K562 (cell line): ENCODE results near the gene SLX4IP. TPM values are rescaled to one million over a fixed set of nuclear protein-coding genes. Genes with fewer than 3 reads are reported as not detected.
A peak's percentile ranks its signal among the peaks of the same experiment; 100 is the strongest.

ENCODE experiments used
- ATAC-seq: fragments of 200-7000 bp; cut with Tn5 transposase; 3 replicates; pipeline ENCODE4 v1.9.1; 2020; ENCODE audit warnings: moderate library complexity
- BruUV-seq: library from RNA; stranded (reverse); fragments of 400-500 nt; replicated peaks from 2 replicates; lab custom pipeline; 2021; lab: Mats Ljungman, UMichigan
- CTCF ChIA-PET: fragments of 300-600 bp; formaldehyde crosslinking; extraction: SDS; loops from one replicate; lab custom pipeline; 2021; ENCODE audit warnings: low intra/inter-chr PET ratio; lab: Yijun Ruan, JAX
- POLR2A ChIA-PET: fragments of 300-600, 350-650 bp; sonication (Branson Sonifier 250); formaldehyde crosslinking; extraction: SDS; loops from one replicate; lab custom pipeline; 2021; ENCODE audit warnings: antibody characterized with exemption, inconsistent platforms; lab: Yijun Ruan, JAX
- DNase-seq, 4 experiments: peaks; one replicate each; pipeline versions ENCODE4 v3.0.0 to v3.0.0-alpha.2; 2011 to 2018; ENCODE audit warnings: low spot score in 3 of 4, mixed read lengths in 3 of 4; ENCODE audit errors: extremely low read depth in 1 of 4
- FAIRE-seq: peaks from 2 replicates; lab custom pipeline; 2011; peaks lifted over from hg19 to GRCh38; lab: Jason Lieb, UNC
- H2AFZ ChIP-seq: 2 replicates; pipeline ENCODE4 v1.6.0; 2011; ENCODE audit warnings: low read depth, low read length, control low read depth, inconsistent platforms
- H3K27ac ChIP-seq: fragments of 200-600 bp; 3 replicates; pipeline ENCODE4 v1.8.0; 2011; ENCODE audit warnings: low read depth, mild to moderate bottlenecking, control low read depth, inconsistent platforms, low read length, moderate library complexity, mixed read lengths; ENCODE audit errors: extremely low read depth
- H3K27me3 ChIP-seq, 2 experiments: fragments of 300-600 bp in 1 of 2; 2 replicates in 1 of 2; 3 replicates in 1 of 2; pipeline versions ENCODE4 v1.6.0 to v1.8.0; 2011; ENCODE audit warnings: inconsistent platforms in 2 of 2, low read length in 2 of 2, mild to moderate bottlenecking in 1 of 2, mixed read lengths in 1 of 2, moderate library complexity in 1 of 2; ENCODE audit not compliant: control insufficient read depth in 2 of 2, insufficient read depth in 2 of 2
- H3K36me3 ChIP-seq: fragments of 300-600 bp; 3 replicates; pipeline ENCODE4 v1.8.0; 2011; ENCODE audit warnings: mild to moderate bottlenecking, low read length, inconsistent platforms; ENCODE audit not compliant: control insufficient read depth, insufficient read depth
- H3K4me1 ChIP-seq, 2 experiments: fragments of 200-600 bp in 1 of 2; replicated peaks in 1 of 2; 2 replicates in 1 of 2; 3 replicates in 1 of 2; pipeline versions ENCODE4 v1.5.1 to v1.8.0; 2011; ENCODE audit warnings: inconsistent platforms in 2 of 2, low read length in 2 of 2, mild to moderate bottlenecking in 1 of 2, mixed read lengths in 1 of 2, moderate library complexity in 1 of 2; ENCODE audit not compliant: control insufficient read depth in 2 of 2, insufficient read depth in 2 of 2
- H3K4me2 ChIP-seq: 2 replicates; pipeline ENCODE4 v1.6.1; 2011; ENCODE audit warnings: low read length, control low read depth, inconsistent platforms, mixed read lengths; ENCODE audit not compliant: insufficient read depth
- H3K4me3 ChIP-seq: fragments of 200-600 bp; sonication (generic), shearing (Covaris generic); 2 replicates; pipeline ENCODE4 v1.5.1; 2016; ENCODE audit warnings: control low read depth, inconsistent platforms
- H3K79me2 ChIP-seq: fragments of 200-600 bp; 3 replicates; pipeline ENCODE4 v1.8.0; 2011; ENCODE audit warnings: low read length, inconsistent platforms; ENCODE audit not compliant: control insufficient read depth, insufficient read depth
- H3K9ac ChIP-seq, 2 experiments: 2 replicates each; pipeline versions ENCODE4 v1.6.0 to v1.6.1; 2011; ENCODE audit warnings: low read depth in 2 of 2, low read length in 2 of 2, control low read depth in 1 of 2, inconsistent platforms in 1 of 2, mild to moderate bottlenecking in 1 of 2, mixed read lengths in 1 of 2; ENCODE audit not compliant: insufficient read depth in 1 of 2
- H3K9me1 ChIP-seq: one replicate; pipeline ENCODE4 v1.6.0; 2011; ENCODE audit warnings: inconsistent platforms, mild to moderate bottlenecking, low read length, moderate library complexity; ENCODE audit not compliant: control insufficient read depth, insufficient read depth
- H3K9me3 ChIP-seq: replicated peaks from 2 replicates; pipeline ENCODE4 v1.5.1; 2011; ENCODE audit warnings: low read depth, low read length, inconsistent platforms; ENCODE audit not compliant: control insufficient read depth, insufficient read depth
- H4K20me1 ChIP-seq: replicated peaks from 2 replicates; pipeline ENCODE4 v1.6.1; 2011; ENCODE audit warnings: low read length, inconsistent platforms, mixed read lengths; ENCODE audit not compliant: control insufficient read depth, insufficient read depth
- CBFA2T2 ChIP-seq: fragments of 450-650 bp; conservative IDR thresholded peaks from 2 replicates; pipeline ENCODE4 v1.6.1; 2017; ENCODE audit warnings: mild to moderate bottlenecking
- CBFA2T3 ChIP-seq: fragments of 450-650 bp; IDR thresholded peaks from 2 replicates; pipeline ENCODE4 v1.6.1; 2017
- CREBBP ChIP-seq: IDR thresholded peaks from one replicate; pipeline ENCODE4 v1.6.1; 2012; ENCODE audit warnings: low read depth, mild to moderate bottlenecking, control low read depth, inconsistent platforms, low read length
- EGR1 ChIP-seq: fragments of 450-650 bp; conservative IDR thresholded peaks from 2 replicates; pipeline ENCODE4 v1.6.1; 2017; ENCODE audit warnings: mild to moderate bottlenecking
- HDAC8 ChIP-seq: fragments of 450-650 bp; IDR thresholded peaks from 2 replicates; pipeline ENCODE4 v1.6.1; 2016; ENCODE audit warnings: mild to moderate bottlenecking, missing genetic modification characterization, moderate library complexity, missing compliant biosample characterization
- HOXB6 ChIP-seq: fragments of 250-450 bp; sonication (Bioruptor Pico); IDR thresholded peaks from 2 replicates; pipeline ENCODE4 v1.5.1; 2022; ENCODE audit warnings: mild to moderate bottlenecking, borderline replicate concordance
- KLF1 ChIP-seq: fragments of 450-650 bp; IDR thresholded peaks from 2 replicates; pipeline ENCODE4 v1.6.1; 2016; ENCODE audit warnings: missing genetic modification characterization, missing compliant biosample characterization
- MEIS2 ChIP-seq: fragments of 450-650 bp; IDR thresholded peaks from 2 replicates; pipeline ENCODE4 v1.6.1; 2014; ENCODE audit warnings: mild to moderate bottlenecking; ENCODE audit not compliant: partially characterized antibody
- NFE2 ChIP-seq: IDR thresholded peaks from 2 replicates; pipeline ENCODE4 v1.6.1; 2014; ENCODE audit warnings: antibody characterized with exemption, low read depth
- RB1 ChIP-seq: fragments of 450-650 bp; IDR thresholded peaks from 2 replicates; pipeline ENCODE4 v1.6.1; 2017; ENCODE audit warnings: low read depth, mild to moderate bottlenecking
- SOX6 ChIP-seq: fragments of 450-650 bp; IDR thresholded peaks from 2 replicates; pipeline ENCODE4 v1.6.1; 2014; ENCODE audit warnings: mild to moderate bottlenecking
- TBP ChIP-seq: optimal IDR thresholded peaks from 2 replicates; pipeline ENCODE3; 2011; ENCODE audit warnings: low read depth, low read length, improper control_type of control experiment
- ZBTB49 ChIP-seq: sonication (generic); formaldehyde crosslinking; IDR thresholded peaks from 2 replicates; pipeline ENCODE4 v1.8.0; 2022; ENCODE audit warnings: missing genetic modification reagents, mild to moderate bottlenecking, borderline replicate concordance
- ZBTB5 ChIP-seq: fragments of 450-650 bp; IDR thresholded peaks from 2 replicates; pipeline ENCODE4 v1.6.1; 2017; ENCODE audit warnings: antibody characterized with exemption
- in situ Hi-C: fragments of 300-500 bp; cut with MboI; formaldehyde crosslinking; loops from 4 replicates; pipeline ENCODE4 v1.15.0; 2018; ENCODE audit warnings: inconsistent platforms, mixed read lengths
- intact Hi-C: fragments of 100-400 bp; cut with micrococcal nuclease; formaldehyde crosslinking; loops from 2 replicates; pipeline ENCODE4 v1.14.2; 2022
- polyA plus RNA-seq, 8 experiments: library from polyadenylated mRNA; depleted of rRNA in 4 of 8; stranded (reverse) in 5 of 8; unstranded in 3 of 8; fragments of >200 nt; fragmentation: Nextera tagmentation in 2 of 8; fragmentation: Illumina TruSeq in 1 of 8; extraction: Ambion mirVana in 2 of 8; extraction: Trizol in 1 of 8; gene quantifications; 2 replicates each; pipeline versions ENCODE4 v1.2.1 to v1.2.3, GENCODE V29; 2011 to 2014; ENCODE audit warnings: inconsistent platforms in 1 of 8, missing spikeins in 1 of 8
- total RNA-seq, 7 experiments: library from RNA; depleted of rRNA in 6 of 7; stranded (reverse); fragments of >200 nt in 6 of 7; fragmentation: Illumina TruSeq in 2 of 7; extraction: Trizol in 2 of 7; gene quantifications; 2 replicates each; pipeline versions ENCODE4 v1.2.1 to v1.2.3, GENCODE V29; 2011 to 2021; ENCODE audit warnings: low replicate concordance in 1 of 7

Gene SLX4IP
- total and polyA plus RNA-seq, 9 of the 15 experiments (the other 6 are each of a cell fraction or from before 2014, with no cell fraction given), result 1.5 to 5.9 (median 3.5) TPM

DNA sequence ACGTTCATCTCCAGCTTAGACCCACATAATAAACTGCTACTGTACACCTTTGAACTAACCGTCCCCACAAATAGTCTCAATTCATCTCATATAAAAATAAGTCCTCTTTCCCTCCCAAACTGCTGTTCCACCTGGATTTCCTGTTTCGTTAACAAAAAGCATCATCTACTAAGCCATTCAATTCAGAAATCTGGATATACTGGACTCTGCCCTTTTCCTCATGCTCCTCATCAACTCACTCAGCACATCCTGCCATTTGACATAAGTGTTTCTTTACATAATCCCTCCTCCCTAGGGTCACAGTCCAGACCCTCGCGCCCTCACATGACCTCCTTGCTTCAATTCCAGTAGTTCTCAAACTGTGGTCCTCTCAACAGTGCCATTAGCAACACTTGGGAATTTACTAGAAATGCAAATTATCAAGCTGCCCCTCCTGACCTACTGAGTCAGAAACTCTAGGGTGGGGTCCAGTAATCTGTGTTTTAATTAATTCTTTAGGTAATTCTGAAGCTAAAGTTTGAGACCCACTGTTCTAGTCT, 5.6 kb upstream of the SLX4IP start (continued):
- TF ChIP-seq ZBTB49 (CRISPR knock-in tag), result no peak

DNA sequence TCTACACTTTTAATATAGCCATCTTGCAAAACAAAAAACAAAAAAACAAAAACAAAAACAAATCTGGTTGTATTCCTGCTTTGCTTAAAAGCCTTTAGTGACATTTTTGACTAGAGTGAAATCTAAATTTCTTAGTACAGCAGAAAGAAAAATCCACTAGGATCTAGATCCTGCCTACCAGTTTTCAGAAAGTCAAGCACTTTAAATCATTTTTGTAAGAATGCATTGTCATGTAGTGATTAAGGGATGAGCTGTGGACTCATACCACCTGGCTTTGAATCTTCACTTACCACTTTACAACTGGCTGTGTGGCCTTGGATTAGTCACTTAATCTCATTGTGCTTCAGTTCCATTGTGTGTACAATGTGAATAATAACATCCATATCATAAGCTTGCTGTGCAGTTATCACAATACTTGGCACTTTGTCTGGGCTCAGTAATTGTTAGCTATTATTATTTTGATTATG, 5.1 kb upstream of the SLX4IP start:
- Histone ChIP-seq H3K27ac (no peak overlapping the region), H3K27me3 (no peaks in the 10 kb centered on the region), H3K9me3 (no peaks in the 10 kb centered on the region), H3K79me2 (peaks cover 89% of the 10 kb centered on the region)
- TF ChIP-seq HOXB6 (CRISPR knock-in tag) (no peak), SOX6 (peak; percentile 38; the same call in 1 of the 2 replicates), HDAC8 (tag) (no peak), CBFA2T3 (peak; percentile 47), RB1 (no peak), ZBTB5 (no peak), MEIS2 (peak; percentile 32), NFE2 (peak; percentile 35; the same call in 1 of the 2 replicates), EGR1 (no peak), KLF1 (tag) (no peak), CREBBP (no peak), CBFA2T2 (0 out of 2 replicates have a peak, but pooled peaks have one; percentile 6), TBP (no peak)
- TF ChIP-seq, all 486 proteins: peak for 5
- FAIRE-seq (no peak), DNase-seq (no peak), ATAC-seq (no peak)
- CTCF ChIA-PET, result no interaction called here
- Histone ChIP-seq H2AFZ (no peak overlapping the region), H4K20me1 (no peaks in the 10 kb centered on the region), H3K9me1 (no peaks in the 10 kb centered on the region), H3K4me2 (no peak overlapping the region), H3K9ac (no peak overlapping the region), H3K36me3 (peaks cover 21% of the 10 kb centered on the region; the same call in 2 of the 3 replicates), H3K4me1 (peaks cover 8 to 14% of the 10 kb centered on the region in 2 experiments; a peak in 4 of 5 replicates), H3K4me3 (no peak overlapping the region)
- BruUV-seq, result no TSS peak
- POLR2A ChIA-PET, result no interaction called here
- in situ Hi-C loops, result no loop called here
- intact Hi-C loops, result loop anchor here (5.0 kb wide), 3 partner anchors 62 to 813 kb away; no protein-coding TSS in a partner anchor
